ENCODE results near the gene HIP1.

DNA sequence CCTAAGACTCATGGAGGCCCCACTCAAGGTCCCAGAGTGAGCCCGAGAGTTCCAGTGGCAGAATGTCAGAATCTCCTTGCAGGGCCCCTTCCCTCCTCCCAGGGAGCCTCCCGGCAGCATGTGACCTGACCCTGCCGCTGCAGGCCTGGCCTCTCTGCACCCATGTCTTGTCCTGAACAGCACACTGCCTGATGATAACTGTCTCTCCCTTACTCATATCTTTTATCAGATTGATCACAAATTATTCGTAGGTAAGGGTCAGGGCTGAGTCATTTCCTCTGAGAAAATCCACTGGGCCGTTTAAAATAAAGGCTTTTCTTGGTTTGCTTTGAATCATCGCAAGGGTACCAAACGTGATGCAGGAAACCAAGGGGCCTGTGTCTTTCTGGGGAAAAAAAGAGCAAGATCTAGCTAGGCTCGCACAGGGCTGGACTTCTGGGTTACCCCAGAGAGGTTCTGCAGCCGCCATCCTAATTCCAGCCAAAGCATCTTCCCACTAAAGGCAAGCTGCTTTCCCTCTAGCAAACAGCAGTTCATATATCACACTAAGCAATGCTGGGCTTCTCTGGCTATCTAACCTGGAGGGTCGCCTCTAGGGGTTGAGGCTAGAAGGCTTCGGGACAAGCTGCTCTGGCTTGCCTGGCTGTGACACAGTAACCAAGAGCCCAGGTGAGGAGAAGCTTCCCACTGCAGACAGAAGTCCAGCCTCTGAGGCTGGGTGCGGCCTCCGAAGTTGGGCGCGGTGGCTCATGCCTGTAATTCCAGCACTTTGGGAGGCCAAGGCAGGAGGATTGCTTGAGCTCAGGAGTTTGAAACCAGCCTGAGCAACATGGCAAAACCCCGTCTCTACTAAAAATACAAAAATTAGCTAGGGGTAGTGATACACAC lies 141.8 kb downstream of the HIP1 start:
- TF ChIP-seq, protein P1, sequence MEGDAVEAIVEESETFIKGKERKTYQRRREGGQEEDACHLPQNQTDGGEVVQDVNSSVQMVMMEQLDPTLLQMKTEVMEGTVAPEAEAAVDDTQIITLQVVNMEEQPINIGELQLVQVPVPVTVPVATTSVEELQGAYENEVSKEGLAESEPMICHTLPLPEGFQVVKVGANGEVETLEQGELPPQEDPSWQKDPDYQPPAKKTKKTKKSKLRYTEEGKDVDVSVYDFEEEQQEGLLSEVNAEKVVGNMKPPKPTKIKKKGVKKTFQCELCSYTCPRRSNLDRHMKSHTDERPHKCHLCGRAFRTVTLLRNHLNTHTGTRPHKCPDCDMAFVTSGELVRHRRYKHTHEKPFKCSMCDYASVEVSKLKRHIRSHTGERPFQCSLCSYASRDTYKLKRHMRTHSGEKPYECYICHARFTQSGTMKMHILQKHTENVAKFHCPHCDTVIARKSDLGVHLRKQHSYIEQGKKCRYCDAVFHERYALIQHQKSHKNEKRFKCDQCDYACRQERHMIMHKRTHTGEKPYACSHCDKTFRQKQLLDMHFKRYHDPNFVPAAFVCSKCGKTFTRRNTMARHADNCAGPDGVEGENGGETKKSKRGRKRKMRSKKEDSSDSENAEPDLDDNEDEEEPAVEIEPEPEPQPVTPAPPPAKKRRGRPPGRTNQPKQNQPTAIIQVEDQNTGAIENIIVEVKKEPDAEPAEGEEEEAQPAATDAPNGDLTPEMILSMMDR (IDR thresholded peaks at IDR 0.05; ENCODE audit: insufficient read depth, low read length, poor library complexity, severe bottlenecking), result no peak
- TF ChIP-seq EZH2phosphoT487 (conservative IDR thresholded peaks at IDR 0.05; ENCODE audit: low read length), result no peak

Measured in SU-DHL-6 (cell line).